HepG2 (cell line): Measurements from ENCODE around the gene MICB.

Experiments
- ATF2 ChIP-seq: sonication (generic); formaldehyde crosslinking; IDR thresholded peaks from 2 replicates; pipeline ENCODE4 v1.4.0; 2020; ENCODE audit warnings: missing genetic modification reagents
- CTCF ChIP-seq: sonication (generic); formaldehyde crosslinking; IDR thresholded peaks from 2 replicates; pipeline ENCODE4 v1.5.0; 2020; ENCODE audit warnings: mild to moderate bottlenecking, missing genetic modification reagents, moderate library complexity
- GABPA ChIP-seq, 2 experiments: IDR thresholded peaks; 2 replicates each; pipeline ENCODE4 v1.6.1; 2011 to 2016; ENCODE audit warnings: low read depth in 2 of 2, low read length in 1 of 2, missing biosample characterization in 1 of 2, missing genetic modification characterization in 1 of 2
- HMGXB4 ChIP-seq, 2 experiments: sonication (generic) in 1 of 2; formaldehyde crosslinking in 1 of 2; IDR thresholded peaks; 2 replicates each; pipeline versions ENCODE4 v1.4.0 to v1.6.1; 2018 to 2020; ENCODE audit warnings: missing genetic modification reagents in 2 of 2, borderline replicate concordance in 1 of 2, low read depth in 1 of 2, mild to moderate bottlenecking in 1 of 2, missing biosample characterization in 1 of 2
- NFAT5 ChIP-seq: sonication (generic); formaldehyde crosslinking; IDR thresholded peaks from 2 replicates; pipeline ENCODE4 v1.4.0; 2020; ENCODE audit warnings: missing genetic modification reagents
- POLR2A ChIP-seq, 2 experiments: IDR thresholded peaks; 2 replicates each; pipeline ENCODE4 v1.6.1; 2011; ENCODE audit warnings: low read depth in 2 of 2, low read length in 2 of 2, mild to moderate bottlenecking in 1 of 2, moderate library complexity in 1 of 2; ENCODE audit not compliant: insufficient read depth in 1 of 2
- SAFB2 ChIP-seq: sonication (generic); formaldehyde crosslinking; IDR thresholded peaks from 2 replicates; pipeline ENCODE4 v1.5.1; 2020; ENCODE audit warnings: missing genetic modification reagents, low read depth, mild to moderate bottlenecking, borderline replicate concordance
- ZBTB8A ChIP-seq: sonication (generic); formaldehyde crosslinking; IDR thresholded peaks from 2 replicates; pipeline ENCODE4 v1.4.0; 2020; ENCODE audit warnings: mild to moderate bottlenecking, low read depth, missing genetic modification reagents, borderline replicate concordance
- ZNF3 ChIP-seq: IDR thresholded peaks from 2 replicates; pipeline ENCODE4 v1.7.0; 2017; ENCODE audit warnings: inconsistent platforms

DNA sequence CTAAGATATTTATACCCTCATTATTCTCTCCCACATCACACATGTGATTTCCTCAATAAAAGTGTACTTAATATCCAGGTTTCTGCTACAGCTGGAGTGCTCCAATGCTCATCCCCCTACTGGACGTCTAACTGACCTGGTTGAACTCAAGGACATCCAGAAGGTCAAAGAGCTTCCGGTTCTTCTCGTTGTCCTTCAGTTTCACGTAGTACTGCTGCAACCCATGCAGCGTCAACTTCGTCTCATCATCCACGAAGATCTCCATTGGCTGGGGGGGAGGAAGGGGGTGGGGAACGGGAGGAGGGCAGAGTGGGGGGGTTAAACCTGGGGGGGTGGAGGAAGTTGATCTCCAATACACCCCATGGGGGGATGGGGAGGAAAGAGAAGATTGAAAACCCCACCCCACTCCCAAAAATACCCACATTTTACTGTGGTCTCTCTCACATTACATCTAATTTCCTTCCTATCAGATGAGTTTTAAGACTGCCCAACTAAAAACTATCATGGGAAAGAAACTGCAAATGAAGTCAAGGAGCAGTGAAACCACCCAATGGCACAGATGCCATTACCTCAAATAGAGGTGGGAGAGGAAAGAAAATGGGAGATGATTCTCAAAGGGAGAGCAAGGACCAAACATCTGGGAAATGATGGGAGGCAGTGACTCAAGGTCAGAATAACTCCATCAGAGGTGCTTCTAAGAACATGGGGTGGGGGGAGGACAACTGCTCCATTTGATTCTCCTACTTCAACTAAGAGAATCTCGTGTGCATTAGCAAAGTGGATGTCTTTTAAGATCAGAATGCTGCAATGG, 34.9 kb downstream of the MICB start:
- TF ChIP-seq POLR2A (IDR thresholded peaks at IDR 0.05; ENCODE audit: insufficient read depth in 1 of 2, low read depth in 2 of 2, low read length in 2 of 2) (peak in 1 of 2 experiments; percentile 14; a peak in 1 of 4 replicates), ZNF3 (CRISPR knock-in tag) (no peak), SAFB2 (CRISPR knock-in tag) (no peak), CTCF (no peak), NFAT5 (CRISPR knock-in tag) (no peak), GABPA (IDR thresholded peaks at IDR 0.05; ENCODE audit: low read depth, low read length) (no peak), GABPA (CRISPR knock-in tag; IDR thresholded peaks at IDR 0.05; ENCODE audit: low read depth) (no peak), ZBTB8A (CRISPR knock-in tag) (no peak), HMGXB4 (CRISPR knock-in tag; IDR thresholded peaks at IDR 0.05; ENCODE audit: borderline replicate concordance in 1 of 2, low read depth in 1 of 2) (no peak), ATF2 (no peak)
